HPDE6-E6E7 (cell line): Measurements from ENCODE around the gene PES1.
A peak's percentile ranks its signal among the peaks of the same experiment; 100 is the strongest.
"Not testable (repeated sequence)": the region's sequence is repeated elsewhere in the genome, so short reads cannot be mapped to it uniquely, and the experiment has no call there.

Experiments
- DNase-seq: peaks from one replicate; pipeline ENCODE4 v3.0.0; 2011; ENCODE audit warnings: missing footprints; ENCODE audit errors: extremely low spot score

PES1 gene

DNA sequence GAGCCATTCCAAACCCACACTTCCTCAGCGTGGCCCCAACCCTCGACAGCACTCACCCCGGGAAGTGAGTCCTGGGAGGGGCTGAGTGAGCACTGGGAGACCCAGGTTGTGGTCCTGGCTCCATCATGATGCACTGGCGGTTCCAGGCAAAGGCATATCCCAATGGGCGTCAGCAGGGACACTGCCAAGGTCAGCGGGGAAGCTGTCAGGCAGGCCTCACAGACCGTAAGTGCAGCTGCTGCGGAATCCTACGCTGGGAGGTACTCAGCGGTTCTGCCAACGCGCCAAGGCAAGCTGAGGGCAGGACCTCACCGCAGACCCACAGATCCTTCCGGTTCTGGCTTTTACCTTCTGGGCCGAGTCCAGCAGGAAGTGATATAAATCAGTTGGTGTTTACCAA, 15.9 kb downstream of the PES1 start:
- no peak for DNase-seq

- no peak for DNase-seq
Measured at GRCh38 chr22:30574997-30575671, 16.6 kb downstream of the PES1 start.

GRCh38 chr22:30574095-30574981, 17.4 kb downstream of the PES1 start, which contains the start of gene GAL3ST1:
GAL3ST1 (minus strand) TSS chr22:30574665; CDS start chr22:30557392, 17,273 bp downstream.
- no peak for DNase-seq

GRCh38 chr22:30573594-30574094, 18.1 kb downstream of the PES1 start:
- peak; percentile 39 for DNase-seq

GRCh38 chr22:30572840-30573593, 18.7 kb downstream of the PES1 start:
- DNase-seq, result no peak

DNA sequence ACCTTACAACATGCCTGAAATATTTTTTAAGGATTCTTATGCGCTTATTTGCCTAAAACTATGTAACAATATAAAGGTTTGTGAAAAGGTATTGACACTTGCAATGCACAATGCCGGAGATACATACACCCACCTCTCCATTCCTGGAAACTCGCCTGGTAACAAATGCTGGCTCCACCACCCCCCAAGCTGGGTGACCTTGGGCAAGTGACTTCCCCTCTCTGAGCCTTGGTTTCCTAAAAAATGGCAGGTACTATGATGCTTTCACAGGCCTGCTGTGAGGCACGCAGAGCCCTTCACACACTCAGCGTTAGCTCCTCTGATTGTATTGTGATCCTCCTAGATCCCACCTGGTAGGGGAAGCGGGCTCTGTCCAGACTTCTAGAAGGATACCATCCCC, 19.5 kb downstream of the PES1 start:
- no peak for DNase-seq

DNA sequence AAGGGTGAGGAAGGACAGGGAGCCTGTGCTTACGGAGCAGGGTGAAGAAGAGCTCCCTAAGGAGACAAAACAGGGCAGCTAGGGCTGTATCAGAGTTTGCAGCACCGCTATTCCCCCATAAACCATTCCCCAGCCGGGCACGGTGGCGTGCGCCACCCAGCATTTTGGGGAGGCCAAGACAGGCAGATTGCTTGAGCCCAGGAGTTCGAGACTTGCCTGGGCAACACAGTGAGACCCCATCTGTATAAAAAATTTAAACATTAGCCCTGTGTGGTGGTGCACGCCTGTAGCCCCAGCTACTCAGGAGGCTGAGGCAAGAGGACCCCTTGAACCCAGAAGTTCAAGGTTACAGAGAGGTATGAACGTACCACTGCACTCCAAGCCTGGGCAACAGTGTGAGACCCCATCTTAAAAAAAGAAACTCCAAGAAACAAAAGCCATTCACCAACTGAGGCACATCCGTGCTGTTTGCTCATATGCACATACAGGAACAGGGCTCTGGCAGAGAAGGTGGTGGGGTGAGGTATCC, 22.0 kb downstream of the PES1 start:
- DNase-seq, result no peak

- no peak for DNase-seq
Measured at GRCh38 chr22:30568137-30568805, 23.4 kb downstream of the PES1 start.

DNA sequence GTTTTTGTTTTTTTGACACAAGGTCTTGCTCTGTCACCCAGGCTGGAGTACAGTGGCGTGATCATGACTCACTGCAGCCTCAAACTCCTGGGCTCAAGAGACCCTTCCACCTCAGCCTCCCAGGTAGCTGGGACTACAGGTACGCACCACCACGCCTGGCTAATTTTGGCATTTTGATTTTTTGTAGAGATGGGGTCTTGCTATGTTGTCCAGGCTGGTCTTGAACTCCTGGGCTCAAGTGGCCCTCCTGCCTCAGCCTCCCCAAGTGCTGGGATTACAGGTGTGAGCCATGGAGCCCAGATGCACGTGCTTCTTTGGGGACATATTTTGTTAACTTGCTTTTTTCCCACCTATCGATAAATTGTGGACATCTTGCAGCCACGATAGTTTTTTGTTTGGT, 24.4 kb downstream of the PES1 start:
- DNase-seq, result not testable (repeated sequence)

DNA sequence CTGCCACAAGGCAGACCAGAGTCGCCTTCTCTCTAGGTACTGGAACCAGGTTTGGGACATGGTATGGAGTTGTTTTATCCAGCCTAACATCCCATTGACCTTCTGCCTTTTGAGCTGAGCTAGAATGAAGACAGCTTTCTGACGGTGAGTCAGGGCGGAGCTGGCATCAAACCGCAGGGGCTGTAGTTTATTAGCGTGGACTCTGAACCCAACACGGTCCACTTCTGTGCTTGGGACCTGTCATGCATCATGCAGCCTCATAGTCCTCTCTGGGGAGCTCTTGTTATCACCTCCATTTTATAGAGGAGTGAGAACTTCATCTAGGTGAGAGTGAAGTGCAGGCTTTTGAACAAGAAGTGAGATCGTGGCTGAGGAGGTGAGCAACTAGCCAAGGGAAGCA, 25.6 kb downstream of the PES1 start:
- no peak for DNase-seq

DNA sequence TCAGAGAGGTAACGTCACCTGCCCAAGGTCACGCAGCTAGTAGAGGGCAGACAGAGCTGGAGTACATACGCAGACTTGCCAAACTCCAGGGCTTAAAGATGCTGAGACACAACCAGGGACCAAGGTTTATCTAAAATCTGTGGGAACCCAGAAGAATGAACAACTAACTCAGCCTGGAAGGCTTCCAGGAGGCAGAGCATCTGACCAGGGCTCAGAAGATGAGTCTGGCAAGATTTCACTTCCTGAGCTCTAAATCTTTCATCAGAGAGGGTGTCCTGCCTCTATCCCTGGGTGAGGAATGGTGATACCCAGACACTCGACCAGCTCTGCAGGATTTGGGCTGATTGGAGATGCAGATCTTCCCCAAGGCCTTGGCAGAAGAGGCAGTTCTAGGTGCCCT, 26.4 kb downstream of the PES1 start:
- no peak for DNase-seq

DNA sequence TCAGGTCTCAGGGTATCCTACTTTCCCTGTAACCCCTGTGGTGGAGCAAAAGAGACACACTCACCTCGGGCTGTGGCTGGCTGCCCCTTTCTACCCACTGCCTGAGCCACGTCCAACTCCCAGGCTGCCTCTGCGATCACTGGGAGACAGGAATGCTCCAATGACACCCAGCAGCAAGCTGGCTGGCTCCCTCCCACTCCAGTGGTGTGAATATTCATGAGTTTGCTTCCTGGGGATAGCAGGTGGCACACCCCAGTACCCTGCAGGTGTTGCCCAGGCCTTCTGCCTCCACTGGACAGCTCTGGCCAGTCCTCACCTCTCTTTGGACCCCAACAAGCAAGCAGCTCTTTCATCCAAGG, 27.0 kb downstream of the PES1 start:
- DNase-seq, result no peak

- DNase-seq, result no peak
Measured at GRCh38 chr22:30564045-30564760, 27.5 kb downstream of the PES1 start.

- DNase-seq, result peak; percentile 39
Measured at GRCh38 chr22:30562366-30562765, 29.3 kb downstream of the PES1 start.

DNA sequence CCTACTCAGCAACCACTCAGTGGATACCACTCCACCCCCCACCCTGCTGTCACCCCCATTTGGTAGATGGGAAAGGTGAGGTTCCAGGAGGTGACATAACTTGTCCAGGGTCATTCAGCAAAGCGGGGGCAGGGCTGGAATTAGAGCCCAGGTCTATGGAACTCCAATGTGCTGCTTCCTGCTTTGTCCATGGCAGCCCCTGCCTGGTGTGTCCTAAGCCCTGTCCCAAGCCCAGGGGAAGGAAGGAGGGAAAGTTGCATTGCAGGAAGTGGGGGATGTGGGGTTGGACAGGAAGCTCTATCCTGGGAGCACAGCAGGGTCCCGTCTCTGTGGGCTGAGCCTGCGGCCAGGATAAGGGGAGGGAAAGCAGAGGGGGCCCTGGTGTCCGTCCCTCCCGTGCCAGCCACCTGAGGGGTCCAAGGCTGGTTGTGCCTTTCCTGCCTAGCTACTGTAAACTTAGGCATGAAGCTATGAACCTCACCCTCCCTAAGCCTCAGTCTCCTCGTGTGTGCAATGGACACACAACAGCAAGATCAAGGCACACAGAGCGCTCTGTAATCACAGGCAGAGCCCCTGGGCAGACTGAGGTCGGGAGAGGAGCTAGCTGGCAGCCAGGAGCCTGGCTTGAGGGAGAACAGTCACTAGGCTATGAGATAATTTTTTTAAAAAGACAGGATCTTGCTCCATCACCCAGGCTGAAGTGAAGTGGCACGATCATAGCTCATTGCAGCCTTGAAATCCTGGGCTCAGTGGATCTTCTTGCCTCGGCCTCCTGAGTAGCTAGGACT, 30.1 kb downstream of the PES1 start:
- no peak for DNase-seq

- not testable (repeated sequence) for DNase-seq
Measured at GRCh38 chr22:30560643-30561202, 31.0 kb downstream of the PES1 start.

- DNase-seq, result no peak
Measured at GRCh38 chr22:30559889-30560288, 31.8 kb downstream of the PES1 start.

GRCh38 chr22:30557243-30557642, 34.5 kb downstream of the PES1 start:
- no peak for DNase-seq

DNA sequence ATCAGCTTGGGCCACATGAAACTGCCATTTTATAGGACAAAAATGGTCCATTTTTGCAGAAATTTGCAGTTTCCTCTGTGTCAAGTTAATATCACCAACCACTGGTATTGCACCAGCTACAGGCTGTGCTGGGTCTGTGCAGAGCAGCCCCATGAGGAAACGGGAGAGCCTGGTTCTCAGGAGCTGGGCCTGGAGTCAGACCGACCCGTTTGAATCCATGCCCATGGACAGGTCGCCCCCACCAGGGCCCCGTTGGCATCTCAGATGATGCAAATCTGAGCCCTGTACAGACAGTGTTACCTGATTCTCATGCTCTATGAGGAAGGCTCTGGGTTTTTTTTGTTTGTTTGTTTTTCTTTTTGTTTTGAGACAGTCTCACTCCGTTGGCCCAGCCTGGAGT, 35.3 kb downstream of the PES1 start:
- DNase-seq, result no peak
